Adrenal gland (tissue), 12 donors: ENCODE data around the gene KLHL15. TPM values are rescaled to one million over a fixed set of nuclear protein-coding genes. Genes with fewer than 3 reads are reported as not detected.

Experiments
- DNase-seq, 7 donors: peaks; one replicate each; pipeline ENCODE4 v3.0.0-alpha.2; 2019 to 2020
- H3K27ac ChIP-seq, 5 donors: fragments of 200-600 bp; sonication (generic) in 4 of 5; 1 replicate in 3 of 5; 2 replicates in 2 of 5; pipeline versions ENCODE4 v1.5.1 to v1.8.0; 2016 to 2020; ENCODE audit warnings: mild to moderate bottlenecking in 1 of 5
- H3K27me3 ChIP-seq: fragments of 200-600 bp; 2 replicates; pipeline ENCODE4 v1.8.0; 2021
- H3K36me3 ChIP-seq, 2 donors: fragments of 200-600 bp; replicated peaks in 1 of 2; 1 replicate in 1 of 2; 2 replicates in 1 of 2; pipeline versions ENCODE4 v1.5.1 to v1.8.0; 2018 to 2022
- H3K4me1 ChIP-seq, 2 donors: fragments of 200-600 bp; replicated peaks in 1 of 2; 1 replicate in 1 of 2; 2 replicates in 1 of 2; pipeline versions ENCODE4 v1.5.1 to v1.8.0; 2018 to 2021
- H3K4me3 ChIP-seq, 4 donors: fragments of 200-600 bp; sonication (generic) in 3 of 4; one replicate each; pipeline ENCODE4 v1.5.1; 2016 to 2018
- H3K9me3 ChIP-seq, 3 donors: fragments of 200-600 bp; sonication (generic) in 1 of 3; replicated peaks in 1 of 3; 1 replicate in 2 of 3; 2 replicates in 1 of 3; pipeline versions ENCODE4 v1.5.1 to v1.8.0; 2016 to 2021
- CTCF ChIP-seq, 6 experiments: fragments of 450-650 bp in 4 of 6; fragments of 200-600 bp in 2 of 6; sonication (generic) in 1 of 6; IDR thresholded peaks; 1 replicate in 5 of 6; 2 replicates in 1 of 6; pipeline versions ENCODE4 v1.5.1 to v1.8.0; 2016 to 2021; ENCODE audit warnings: antibody characterized with exemption in 6 of 6, mild to moderate bottlenecking in 2 of 6, moderate library complexity in 1 of 6
- POLR2A ChIP-seq, 2 donors: fragments of 450-650 bp; IDR thresholded peaks; one replicate each; pipeline ENCODE4 v1.6.1; 2017; ENCODE audit warnings: antibody characterized with exemption in 2 of 2, mild to moderate bottlenecking in 2 of 2, moderate library complexity in 1 of 2
- WGBS, 4 donors: extraction: QIAGEN DNeasy Blood & Tissue Kit in 2 of 4; methylation state at CpG; one replicate each; pipeline versions ENCODE4 v1.1.5 to v1.1.7; 2013 to 2017; 5-methylcytosine and 5-hydroxymethylcytosine counted together
- intact Hi-C, 2 donors: fragments of 100-400 bp; cut with DNase I; formaldehyde crosslinking; loops; one replicate each; pipeline versions ENCODE4 v1.14.1 to v1.15.0; 2022 to 2023
- polyA plus RNA-seq, 3 donors: library from polyadenylated mRNA; stranded (reverse); fragments of 200-250 nt in 2 of 3; fragments of 350-450 nt in 1 of 3; fragmentation: Illumina TruSeq in 1 of 3; extraction: RNeasy Lipid Tissue Mini Kit (QIAGEN cat#74804) in 1 of 3; gene quantifications; one replicate each; pipeline ENCODE4 v1.2.3, GENCODE V29; 2013 to 2014
- total RNA-seq, 9 donors: library from RNA; depleted of rRNA in 4 of 9; stranded (reverse); fragments of >200 nt in 4 of 9; fragments of 120-200 nt in 1 of 9; fragmentation: NEBNext Ultra II Directional in 1 of 9; extraction: Animal tissue kit (Norgen Biotek cat#: 25700) in 1 of 9; gene quantifications; one replicate each; pipeline versions ENCODE4 v1.1.0 to v1.2.4, GENCODE V29; 2013 to 2023
- donor health status: healthy with polysubstance abuse.
- donor health status: Bipolar disorder and iron deficiency.
- donor health status: DM: yes; HTN: yes; CAD: no.
- donor health status: DM: no; HTN: no; CAD: no.
- donor health status: DM: no; HTN: no; CAD: no.
- donor health status: DM: yes; HTN: yes; CAD: no.

Gene KLHL15
- total and polyA plus RNA-seq, 12 donors = 1.5 to 75.3 (median 17.2) TPM

- 91 to 97% (median 94%) methylated on average over 8 to 9 of the region's 9 CpGs for WGBS, 4 donors
- Histone ChIP-seq H3K27me3 (no peaks in the 10 kb centered on the region), H3K27ac (no peak overlapping the region), H3K36me3 (no peaks in the 10 kb centered on the region), H3K4me3 (no peak overlapping the region), H3K4me1 (peaks cover 0 to 4% of the 10 kb centered on the region in 2 donors), H3K9me3 (no peaks in the 10 kb centered on the region)
- intact Hi-C loops = no loop called here
- TF ChIP-seq POLR2A (IDR thresholded peaks at IDR 0.05) = no peak
- no peak for TF ChIP-seq CTCF (IDR thresholded peaks at IDR 0.05)
- DNase-seq = no peak
These were observed 9.3 kb downstream of the KLHL15 start for GRCh38 chrX:24017674-24018073.

GRCh38 chrX:24014388-24015018 is 12.5 kb downstream of the KLHL15 start:
- Histone ChIP-seq H3K4me3 (no peak overlapping the region), H3K27ac (no peak overlapping the region), H3K9me3 (no peaks in the 10 kb centered on the region), H3K36me3 (no peaks in the 10 kb centered on the region), H3K27me3 (peaks cover 9% of the 10 kb centered on the region), H3K4me1 (peaks cover 0 to under 1% of the 10 kb centered on the region in 2 donors)
- 37 to 44% (median 40%) methylated on average over 5 of the region's 5 CpGs for WGBS, 4 donors
- intact Hi-C loops = no loop called here
- peak in 3 of 7 donors; percentile 22 to 33 (median 30) for DNase-seq
- TF ChIP-seq POLR2A (IDR thresholded peaks at IDR 0.05) = no peak
- no peak for TF ChIP-seq CTCF (IDR thresholded peaks at IDR 0.05)

GRCh38 chrX:24012266-24012665 is 14.7 kb downstream of the KLHL15 start:
- WGBS, 4 donors = 77 to 96% (median 90%) methylated on average over 1 of the region's 1 CpG
- Histone ChIP-seq H3K36me3 (no peaks in the 10 kb centered on the region), H3K4me1 (no peaks in the 10 kb centered on the region), H3K4me3 (no peak overlapping the region), H3K9me3 (no peaks in the 10 kb centered on the region), H3K27me3 (peaks cover 9% of the 10 kb centered on the region), H3K27ac (no peak overlapping the region)
- intact Hi-C loops = no loop called here
- TF ChIP-seq POLR2A (IDR thresholded peaks at IDR 0.05) (no peak), CTCF (IDR thresholded peaks at IDR 0.05) (no peak)
- no peak for DNase-seq

- no peak for DNase-seq
- intact Hi-C loops = no loop called here
- Histone ChIP-seq H3K27me3 (no peaks in the 10 kb centered on the region), H3K9me3 (no peaks in the 10 kb centered on the region), H3K4me3 (no peak overlapping the region), H3K4me1 (peaks cover 0 to 8% of the 10 kb centered on the region in 2 donors), H3K27ac (no peak overlapping the region), H3K36me3 (peaks cover 0 to 7% of the 10 kb centered on the region in 2 donors)
- TF ChIP-seq POLR2A (IDR thresholded peaks at IDR 0.05) = no peak
- TF ChIP-seq CTCF (IDR thresholded peaks at IDR 0.05) = no peak
- WGBS, 4 donors = 85 to 92% (median 90%) methylated on average over 9 of the region's 9 CpGs
These were observed 21.1 kb downstream of the KLHL15 start for GRCh38 chrX:24005867-24006266.
